ENCODE data around the gene GNAO1.

The GNAO1 gene

DNA sequence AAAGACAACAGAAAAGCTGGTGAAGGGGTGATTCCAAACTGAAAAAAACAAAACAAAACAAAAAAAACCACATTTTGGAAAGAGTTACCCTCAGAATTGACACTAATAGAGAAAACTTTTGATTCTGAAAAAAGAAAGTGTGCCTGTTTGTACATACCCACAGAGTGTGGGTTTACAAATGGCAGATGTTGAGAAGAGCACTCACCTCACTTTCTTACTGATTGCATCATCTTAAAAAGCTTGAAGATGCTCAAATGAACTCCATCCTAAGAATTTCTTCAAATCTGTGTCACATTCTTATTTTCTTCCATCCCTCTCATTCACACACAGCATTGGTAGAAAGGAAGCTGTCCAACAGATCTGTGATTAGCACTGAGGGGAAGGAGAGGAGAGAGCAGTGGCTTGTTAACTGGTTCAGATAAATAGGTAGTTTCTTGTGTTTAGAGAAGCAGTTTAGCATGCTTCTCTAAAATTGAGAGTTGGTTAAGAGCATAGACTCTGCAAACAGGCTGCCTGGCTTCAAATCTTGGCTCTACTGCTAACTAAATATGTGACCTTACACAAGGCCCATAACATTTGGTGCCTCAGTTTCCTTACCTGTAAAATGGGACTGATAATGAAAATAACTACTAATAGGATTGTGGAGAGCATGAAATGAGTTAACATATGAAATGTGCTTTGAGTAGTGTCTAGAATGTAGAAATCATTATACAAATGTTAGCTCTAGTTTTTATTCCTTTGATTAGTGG, 6.9 kb downstream of the GNAO1 start:
- DNase-seq, result no peak

DNA sequence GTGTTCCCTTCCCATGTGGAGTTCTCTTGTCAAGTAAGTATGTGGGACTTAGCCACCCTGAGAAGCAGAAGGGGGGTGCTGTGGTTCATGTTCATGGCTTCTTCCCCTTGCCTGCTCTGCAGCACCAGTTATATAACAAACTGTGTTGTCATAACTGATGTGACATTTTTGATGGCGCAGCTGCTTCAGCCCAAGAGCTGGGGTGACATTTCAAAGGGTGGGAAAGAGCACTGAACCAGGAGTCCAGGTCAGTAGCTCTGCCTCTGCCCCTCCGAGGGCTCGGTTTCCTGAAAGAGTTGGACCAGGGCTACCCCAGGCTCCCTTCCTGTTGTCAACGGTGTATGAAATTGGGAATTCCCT, 7.4 kb downstream of the GNAO1 start:
- no peak for DNase-seq

DNA sequence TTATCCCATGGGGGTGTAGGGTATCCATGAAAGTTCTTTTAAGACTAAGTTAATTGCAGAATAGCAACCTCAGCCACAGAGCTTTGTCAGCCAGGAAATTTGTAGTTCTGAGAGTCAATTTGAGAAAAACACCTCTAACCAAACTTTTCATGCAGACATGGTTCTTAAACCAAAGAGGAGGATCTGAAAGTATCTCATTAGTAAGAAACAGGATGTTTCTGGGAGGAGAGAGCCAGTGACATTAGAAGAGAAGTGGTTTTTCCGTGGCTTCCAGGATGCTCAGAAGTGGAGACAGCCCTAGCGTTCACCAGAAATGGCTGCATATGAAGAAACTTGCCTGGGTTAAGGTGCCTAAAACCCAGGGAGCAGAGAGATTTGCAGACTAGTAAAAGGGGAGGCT, 7.9 kb downstream of the GNAO1 start:
- no peak for DNase-seq

DNA sequence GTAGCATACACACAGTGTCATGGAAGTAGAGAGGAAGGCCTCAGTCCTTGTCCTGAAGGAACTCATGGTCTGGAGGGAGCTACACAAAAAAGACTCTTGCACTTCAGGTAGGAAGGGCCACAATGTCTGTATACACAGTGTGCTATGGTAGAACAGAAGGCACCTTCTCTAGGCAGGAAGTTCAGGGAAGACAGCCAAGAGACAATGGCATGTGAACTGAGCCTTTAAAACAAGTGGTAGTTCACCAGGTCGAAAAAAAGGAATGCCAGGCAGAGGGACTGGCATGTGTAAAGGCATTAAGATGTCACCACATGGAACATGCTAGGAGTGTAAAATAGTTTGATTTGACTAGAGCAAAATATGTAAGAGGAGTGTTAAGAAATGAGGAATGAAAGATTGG, 9.7 kb downstream of the GNAO1 start:
- DNase-seq, result no peak

DNA sequence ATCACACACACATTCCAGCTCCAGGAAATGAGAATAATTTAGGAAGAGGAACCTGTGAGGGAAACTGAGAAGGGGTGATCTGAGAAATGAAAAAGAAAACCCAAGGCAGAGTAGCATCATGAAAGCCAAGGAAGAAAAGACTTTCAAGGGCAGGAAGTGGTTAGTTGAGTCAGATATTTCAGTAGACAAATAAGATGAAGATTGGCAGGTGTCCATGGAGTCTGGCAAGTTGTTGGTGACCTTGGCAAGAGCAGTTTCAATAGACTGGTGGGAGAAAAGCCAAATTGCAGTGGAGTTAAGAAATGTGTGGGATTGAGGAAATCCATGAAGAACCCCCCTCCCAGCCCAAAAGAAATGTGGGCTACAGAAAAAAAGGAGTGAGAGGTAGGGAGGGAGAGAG, 10.7 kb downstream of the GNAO1 start:
- DNase-seq, result no peak

DNA sequence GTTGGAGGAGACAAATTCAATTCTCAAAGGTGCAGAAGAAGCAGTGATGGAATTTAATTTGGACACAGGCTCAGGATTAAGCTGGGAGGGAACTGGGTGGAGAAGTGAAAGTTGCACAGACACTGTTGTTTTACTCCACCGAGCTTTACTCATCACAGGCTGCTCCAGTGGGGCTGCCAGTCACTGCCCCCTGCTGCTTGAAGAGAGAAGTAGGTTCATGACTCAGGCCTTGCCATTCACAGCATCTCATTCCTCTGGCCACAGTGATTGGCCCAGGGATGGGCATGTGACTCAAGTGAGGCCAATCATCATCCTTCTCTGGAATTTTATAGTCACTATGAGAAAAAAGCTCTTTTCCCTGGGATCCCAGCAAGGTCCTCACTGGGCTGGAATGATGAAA, 11.8 kb downstream of the GNAO1 start:
- DNase-seq, result no peak

DNA sequence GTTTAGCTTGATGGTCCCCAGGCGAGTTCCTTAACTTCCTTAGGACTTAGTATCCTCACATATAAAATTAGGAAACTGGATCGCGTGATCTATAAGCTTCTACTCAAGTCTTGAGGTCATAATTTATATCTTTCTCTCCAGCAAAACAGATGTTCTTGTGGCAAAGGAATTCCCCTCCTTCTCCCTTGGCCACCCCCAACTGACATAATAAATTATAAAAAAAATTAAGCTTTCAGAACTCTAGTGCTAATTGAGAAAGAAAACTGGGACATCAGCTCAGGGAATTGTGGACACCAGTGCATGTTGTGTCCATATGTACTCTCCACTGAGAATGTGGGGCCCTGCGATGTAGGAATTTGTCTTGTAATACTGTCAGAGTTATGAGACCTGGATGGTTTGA, 13.5 kb downstream of the GNAO1 start:
- DNase-seq, result no peak

DNA sequence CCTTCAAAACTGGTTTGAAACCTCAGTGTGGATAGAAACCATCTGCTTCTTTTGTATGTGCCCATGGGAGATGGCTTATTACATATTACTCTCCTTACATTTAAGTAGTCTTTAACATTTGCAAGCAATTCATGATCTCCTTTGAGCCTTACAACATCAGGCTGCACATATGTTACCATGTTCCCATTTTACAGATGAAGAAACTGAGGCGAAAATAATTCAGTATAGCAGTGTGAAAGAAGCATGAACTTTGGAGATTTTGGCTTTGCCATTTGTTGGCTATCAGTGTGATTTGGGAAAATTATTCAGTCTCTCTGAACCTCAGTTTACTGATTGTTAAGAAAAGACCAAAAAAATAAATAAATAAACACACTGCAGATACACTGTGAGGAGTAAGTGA, 15.7 kb downstream of the GNAO1 start:
- no peak for DNase-seq

DNA sequence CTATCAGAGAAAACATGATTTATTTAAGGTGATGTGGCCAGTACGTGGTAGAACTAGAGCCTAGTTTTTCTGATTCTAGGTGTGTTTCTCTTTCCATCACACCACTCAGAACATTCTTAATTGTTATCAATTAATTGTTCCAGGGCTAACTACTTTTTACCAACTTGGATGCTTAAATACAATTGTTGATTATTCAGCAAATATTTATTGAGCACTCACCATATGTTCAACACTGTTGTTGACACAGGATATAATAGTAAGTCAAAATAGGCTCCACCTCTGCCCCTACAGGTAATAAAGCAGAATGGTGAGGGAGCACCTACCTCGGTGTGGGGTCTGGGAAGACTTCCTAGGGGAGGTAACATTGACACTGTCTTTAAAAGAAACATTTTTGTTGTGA, 16.1 kb downstream of the GNAO1 start:
- no peak for DNase-seq

DNA sequence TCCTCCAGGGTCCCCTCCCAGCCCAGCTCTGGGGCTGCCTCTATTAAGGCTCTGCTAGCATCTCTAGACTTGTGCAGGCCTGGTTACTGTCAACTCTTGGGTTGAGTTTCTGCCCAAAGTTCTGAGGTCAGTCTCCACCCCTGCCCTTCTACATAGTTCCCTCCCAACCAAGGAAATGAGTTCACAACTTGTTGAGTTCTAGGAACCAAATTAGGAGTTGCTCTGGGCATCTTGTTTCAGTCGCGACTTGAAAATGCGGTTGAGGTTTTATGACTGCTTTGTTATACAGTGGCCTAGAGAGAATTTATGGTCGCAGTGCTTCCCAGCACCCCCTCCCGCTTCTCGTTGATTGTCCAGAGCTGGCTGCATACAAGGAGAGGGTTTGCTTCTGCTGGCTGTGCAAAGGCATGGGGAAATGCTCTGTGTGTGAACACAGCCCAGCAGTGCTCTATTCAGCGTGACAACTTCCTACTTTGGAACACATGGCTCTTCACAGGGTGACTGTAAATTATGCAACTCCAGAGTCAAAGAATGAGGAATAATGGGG, 20.2 kb downstream of the GNAO1 start:
- DNase-seq, result no peak

DNA sequence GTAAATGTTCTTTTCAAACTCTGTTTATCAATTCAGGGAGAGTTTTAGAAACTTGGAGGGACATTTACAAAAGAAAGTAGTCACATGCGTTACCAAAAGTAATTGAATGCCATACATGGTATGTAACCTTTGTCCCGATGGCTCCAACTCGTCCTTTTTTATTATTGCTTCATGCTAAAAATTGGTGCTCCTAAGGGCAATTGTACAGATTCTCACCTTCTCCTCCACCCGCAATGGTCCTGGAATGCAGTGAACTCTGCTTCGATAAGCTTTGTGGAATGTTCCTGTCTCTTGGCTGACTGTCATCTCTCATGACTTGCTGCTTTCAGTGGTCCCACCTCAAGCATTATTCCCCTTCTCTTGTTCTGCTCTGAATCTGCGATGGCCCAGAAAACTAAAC, 20.9 kb downstream of the GNAO1 start:
- no peak for DNase-seq

DNA sequence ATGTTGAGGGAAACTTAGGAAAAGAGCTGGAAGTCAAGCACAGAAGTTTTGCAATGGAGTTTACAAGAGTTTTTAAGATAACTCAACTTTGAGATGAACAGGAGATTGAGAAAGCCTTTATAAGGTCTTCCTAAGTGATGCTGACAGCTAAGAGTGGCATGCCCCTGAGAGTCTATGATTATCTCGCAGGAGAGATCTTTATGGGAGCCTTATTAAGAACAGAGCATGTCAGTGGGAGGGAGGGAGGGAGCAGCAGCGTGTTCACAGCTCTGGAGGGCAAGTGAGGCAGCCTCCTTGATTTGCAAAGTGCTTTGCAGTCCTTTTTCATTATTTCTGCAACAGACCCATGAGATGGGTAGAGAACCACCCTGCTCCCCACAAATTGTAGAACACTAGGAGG, 30.7 kb downstream of the GNAO1 start:
- DNase-seq, result no peak

DNA sequence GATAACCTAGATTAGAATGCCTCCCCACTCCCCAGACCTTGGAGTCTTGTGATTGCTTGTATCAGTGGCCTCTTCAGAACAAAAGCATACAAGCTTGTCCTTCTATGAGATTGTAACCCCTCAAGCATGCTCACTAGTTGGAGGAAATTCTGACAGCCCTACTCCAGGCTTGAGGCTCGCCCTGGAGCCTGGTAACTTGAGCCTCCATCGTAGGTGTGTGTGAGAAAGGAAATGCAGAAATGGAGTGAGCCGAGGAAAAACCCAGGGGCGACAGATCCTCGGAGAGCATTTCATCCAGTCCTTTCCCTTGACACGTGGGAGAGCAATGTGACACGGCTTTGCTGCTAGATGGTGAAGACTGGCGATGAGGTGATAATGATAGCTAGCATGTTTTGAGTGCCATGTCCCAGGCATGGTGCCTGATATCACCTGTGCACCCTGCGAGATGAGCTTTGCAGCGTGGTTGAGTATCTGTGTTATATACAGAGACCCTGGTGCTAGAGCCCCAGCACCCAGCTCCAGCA, 31.2 kb downstream of the GNAO1 start:
- no peak for DNase-seq

DNA sequence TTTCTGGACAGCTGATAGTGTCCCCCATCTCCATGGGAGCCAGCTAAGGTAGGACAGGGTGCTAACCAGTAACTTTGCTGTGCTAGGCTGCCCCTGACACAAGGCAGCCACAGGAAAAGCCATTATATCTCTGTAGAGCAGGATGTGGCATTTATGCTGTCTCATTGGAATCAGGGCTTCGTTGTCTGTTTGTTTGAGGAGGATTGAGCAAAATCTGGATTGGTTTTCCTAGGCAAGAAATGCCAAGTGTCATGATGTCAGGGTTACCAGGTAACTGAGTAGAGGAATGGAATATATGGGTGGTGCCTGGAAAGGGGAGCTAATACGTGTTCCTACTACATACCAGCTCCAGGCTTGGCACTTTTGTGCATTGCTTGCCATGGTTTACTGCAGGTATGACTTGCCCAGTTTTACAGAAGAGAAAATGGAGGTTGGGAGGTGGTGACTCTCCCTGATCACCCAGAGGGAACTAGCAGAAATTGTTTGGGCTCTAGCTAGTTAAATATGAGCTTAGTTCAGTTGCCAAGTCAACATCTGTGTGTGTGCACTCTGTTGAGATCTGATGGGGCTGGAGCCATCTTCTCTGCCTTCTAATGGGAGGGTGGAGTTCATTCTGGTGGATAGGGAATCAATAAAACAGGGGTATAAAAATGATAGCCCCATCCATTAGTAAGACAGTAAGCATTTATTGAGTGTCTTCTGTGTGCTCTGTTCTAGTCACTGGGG, 33.9 kb downstream of the GNAO1 start:
- no peak for DNase-seq

DNA sequence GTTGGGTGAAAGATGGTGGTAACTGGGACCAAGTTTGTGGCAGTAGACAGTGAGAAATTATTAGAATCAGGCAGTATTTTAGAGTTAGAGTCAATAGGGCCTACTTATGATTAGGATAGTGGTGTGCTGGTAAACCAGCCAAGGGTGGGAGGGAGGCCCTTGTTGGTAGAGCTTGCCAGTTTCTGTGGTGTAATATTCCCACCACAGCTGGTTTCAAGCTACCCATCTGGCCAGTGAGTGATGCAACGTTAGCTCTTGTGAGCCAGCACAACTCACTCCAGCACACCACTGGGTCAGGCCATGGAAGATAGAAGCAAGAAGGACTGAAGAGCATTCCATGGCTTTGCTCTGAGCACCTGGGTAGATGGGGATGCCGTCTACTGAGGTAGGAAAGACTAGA, 34.9 kb downstream of the GNAO1 start:
- DNase-seq, result no peak

DNA sequence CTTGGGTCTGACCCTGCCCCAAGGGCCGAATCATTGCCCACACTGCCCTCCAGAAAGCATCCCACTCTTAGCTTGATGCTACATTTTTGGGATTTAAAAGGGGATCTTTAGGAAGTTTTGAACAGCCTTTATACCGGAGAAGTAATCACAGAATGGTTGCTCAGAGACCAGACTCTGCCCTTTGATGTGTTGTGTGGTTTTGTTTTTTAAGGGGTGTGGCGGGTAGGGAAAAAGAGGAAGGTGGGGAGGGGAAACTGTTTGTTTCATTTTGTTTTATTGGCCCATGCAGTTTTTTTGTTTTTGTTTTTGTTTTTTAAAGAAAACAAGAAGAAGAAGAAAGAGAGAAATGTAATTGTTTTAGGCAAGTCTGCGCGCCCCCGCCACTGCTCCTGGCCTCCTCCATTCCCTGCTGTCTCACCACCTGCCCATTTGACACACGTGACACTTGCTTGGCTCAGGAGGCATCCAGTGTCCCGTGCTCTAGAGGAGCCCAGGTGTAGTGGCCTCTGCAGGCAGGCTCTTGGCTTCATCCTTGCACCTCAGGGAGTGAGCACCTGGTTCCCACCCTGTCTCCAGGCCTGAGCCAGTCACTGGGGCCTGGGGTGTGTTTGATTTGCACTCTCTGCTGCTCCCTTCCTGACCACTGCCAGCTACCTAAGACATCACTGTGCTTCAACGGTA, 35.7 kb downstream of the GNAO1 start:
- DNase-seq, result no peak

DNA sequence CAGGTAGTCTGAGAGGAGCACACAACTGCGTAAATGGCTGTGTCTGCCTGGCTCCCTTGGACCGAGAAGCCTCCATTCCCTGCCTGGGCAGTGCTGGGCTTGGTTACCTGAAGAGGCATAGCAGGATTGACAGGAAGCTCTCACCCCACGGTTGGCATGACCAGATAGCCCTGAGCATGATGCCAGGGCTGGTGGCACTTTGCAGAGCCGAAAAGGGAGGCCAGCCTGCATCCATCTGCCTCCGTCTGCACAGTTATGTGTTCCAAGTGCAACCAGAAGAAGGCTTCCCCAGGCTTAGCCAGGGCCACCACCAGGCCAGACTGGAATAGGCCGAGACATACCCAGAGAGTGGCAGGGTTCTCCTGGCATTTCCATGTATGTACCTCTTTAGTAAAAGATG, 36.6 kb downstream of the GNAO1 start:
- DNase-seq, result no peak

DNA sequence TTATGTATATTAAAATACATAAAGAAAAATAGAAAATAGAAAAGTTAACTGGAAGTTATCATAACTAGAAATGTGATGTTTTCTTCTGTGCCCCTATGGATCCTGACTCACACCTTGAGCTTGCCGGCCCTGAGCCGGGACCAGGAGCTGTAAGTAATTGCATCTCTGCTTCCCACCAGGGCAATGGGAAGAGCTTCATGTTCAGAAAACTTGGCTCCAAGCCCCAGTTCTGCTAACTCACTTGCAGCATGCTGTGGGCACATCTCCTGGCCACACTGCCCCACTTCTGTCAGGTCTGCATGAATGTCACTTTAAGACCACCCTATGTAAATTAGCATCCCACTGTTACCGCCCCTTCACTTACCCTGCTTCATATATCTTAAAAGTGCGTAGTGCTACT, 37.2 kb downstream of the GNAO1 start:
- no peak for DNase-seq

DNA sequence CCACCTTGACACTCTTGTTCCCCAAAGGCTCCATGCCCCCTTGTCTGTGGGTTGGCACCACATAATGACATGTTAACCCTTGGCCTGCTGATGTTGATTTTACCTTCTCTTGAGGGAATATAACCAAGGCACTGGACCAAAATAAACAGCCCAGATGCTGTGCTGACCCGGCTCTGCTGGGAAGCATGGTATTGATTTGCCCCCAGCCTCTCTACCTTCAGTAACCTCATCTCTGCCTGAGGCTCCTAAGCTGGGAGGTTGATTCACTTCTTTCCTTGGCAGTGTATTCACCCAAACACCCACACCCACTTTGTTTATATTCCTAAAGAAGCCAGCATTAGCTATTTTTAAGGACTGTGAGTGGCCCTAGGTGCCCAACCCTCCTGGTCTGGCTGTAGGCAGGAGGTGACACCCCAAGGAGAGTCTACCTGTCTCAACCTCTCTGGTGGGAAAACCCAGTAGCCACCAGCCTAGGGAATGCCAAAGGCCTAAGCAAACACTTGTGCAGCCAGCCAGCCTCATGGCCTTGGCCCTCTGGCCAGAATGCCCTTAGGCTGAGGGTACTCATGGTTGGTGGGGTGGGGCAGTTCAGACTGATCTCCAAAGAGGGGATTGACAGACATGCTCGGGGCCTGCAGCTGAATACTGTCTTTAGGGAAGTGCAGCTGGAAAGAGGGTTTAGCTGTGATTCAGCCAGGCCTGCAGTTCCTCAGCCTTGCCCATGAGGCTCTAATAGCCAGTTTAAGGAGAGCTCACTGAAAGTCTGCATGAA, 42.7 kb downstream of the GNAO1 start:
- DNase-seq, result no peak

DNA sequence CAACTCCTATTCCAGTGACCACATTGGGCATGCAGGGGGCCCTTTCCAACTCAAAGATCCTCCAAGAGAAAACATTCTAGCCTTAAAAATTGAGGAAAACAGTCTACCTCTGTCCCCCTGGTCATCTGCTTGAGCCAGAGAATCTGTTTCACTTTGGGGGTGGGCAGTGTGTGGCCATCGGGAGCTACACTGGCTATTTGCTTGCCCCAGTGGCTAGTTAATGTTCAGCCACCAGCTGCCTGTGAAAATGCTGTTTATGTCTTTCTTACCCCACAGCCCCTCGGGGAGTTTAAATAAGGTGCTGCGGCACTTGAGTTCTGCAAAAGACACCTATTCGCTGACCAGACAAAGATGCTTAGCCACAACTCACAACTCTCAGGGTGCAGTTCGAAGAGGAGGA, 43.4 kb downstream of the GNAO1 start:
- DNase-seq, result no peak

DNA sequence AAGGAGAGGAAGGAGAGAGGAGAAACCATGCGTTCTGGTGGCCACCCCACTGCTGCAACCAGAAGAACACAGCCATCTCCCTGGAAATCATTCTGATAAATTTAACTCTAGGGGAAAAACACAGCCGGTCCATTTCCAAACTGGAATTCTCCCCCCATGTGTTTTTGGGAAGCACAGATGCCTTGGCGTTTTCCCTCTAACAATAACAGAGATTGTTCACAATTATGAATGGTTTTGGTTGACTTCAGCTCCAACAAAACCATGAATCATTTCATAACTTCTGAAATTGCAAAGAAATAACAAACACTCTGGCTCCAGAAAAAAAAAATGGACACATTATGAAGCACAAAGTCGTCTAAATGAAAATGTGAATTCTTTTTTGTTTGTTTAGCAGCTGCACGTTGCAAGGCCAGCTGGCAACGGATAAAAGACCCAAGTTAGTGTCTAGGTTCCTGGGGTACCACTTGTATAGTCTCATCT, 46.2 kb downstream of the GNAO1 start:
- DNase-seq, result no peak

DNA sequence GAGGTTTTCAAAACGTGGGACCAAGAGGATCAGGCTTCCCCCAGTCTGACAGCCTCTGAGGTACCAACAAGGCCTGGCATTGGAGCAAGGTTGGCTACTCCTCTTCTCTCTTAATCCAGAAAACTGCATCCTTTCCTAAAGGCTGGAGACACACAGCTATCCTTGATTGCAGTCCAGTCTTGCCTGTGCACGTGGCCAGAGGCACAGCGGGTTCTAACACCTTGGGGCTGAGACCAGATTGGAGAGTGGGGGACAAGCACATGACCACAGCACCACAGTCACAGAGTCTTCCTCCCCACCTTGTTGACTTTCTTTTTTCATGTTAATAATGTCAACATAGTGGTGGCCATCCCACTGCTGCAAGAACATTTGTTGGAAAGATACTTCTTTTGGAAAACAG, 46.9 kb downstream of the GNAO1 start:
- no peak for DNase-seq

DNA sequence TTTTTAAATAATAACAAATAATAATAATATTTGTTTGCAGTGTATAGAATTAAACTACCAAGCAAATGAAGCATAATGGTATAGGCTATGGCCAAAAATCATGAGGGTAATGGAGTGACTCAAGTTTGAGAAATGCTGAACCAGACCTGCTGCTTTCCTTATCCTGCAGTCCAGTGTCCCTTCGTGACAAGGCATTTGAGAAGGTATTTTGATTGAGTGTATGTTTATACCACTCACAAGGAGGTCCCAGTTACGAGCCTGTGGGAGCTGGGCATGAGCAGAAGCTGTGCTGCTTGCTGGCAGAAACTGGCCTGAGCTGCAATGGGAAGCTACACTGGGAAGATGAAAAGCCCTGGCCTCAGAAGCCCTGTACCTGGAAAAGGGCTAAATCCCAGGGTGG, 50.3 kb downstream of the GNAO1 start:
- no peak for DNase-seq
